H54 (cell line): ENCODE results near the gene RABGGTA.

Experiments used
- DNase-seq: peaks from one replicate; pipeline ENCODE4 v3.0.0; 2011; ENCODE audit warnings: low spot score, mixed read lengths; ENCODE audit not compliant: insufficient read length
- FAIRE-seq: peaks from 3 replicates; lab custom pipeline; 2011; peaks lifted over from hg19 to GRCh38; lab: Jason Lieb, UNC
- POLR2A ChIP-seq: IDR thresholded peaks from 2 replicates; pipeline ENCODE4 v1.6.1; 2011; ENCODE audit warnings: low read depth, mild to moderate bottlenecking, low read length

RABGGTA gene

GRCh38 chr14:24293525-24293924 is 22.1 kb upstream of the RABGGTA start:
- FAIRE-seq = no peak
- no peak for DNase-seq
- TF ChIP-seq POLR2A = no peak

- TF ChIP-seq POLR2A = no peak
- DNase-seq = no peak
- FAIRE-seq = no peak
Observed at GRCh38 chr14:24292118-24292807, 20.9 kb upstream of the RABGGTA start.

DNA sequence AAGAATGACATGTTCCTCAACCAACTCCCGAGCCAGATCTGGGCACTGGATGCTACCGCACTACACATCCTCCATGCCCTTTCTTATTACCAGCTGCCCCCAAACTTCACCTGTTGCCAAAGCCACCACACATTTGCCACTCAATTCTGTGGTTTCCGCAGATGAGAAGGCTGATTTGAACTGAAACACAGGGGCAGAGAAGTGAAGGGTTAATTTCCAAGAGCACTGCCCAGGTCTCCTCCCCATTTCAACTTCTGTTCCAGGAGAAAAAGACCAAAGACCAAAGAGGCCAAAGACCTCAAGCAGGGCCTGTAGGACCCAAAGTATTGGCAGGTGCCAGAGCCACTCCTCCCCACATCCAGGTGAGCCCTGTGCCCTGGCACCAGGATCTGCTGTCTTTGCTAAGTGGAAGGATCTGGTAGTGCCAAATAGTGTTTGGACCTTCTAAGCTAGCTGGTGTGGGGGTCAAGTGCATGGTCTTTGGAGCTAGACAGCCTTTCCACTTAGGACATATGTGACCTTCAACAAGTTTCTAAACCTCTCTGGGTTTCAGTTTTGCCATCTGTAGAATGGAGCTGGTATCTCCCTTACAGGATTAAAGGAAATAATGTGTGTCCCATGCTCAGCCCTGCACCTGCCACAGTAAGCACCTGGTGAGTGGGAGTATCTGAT is 20.2 kb upstream of the RABGGTA start:
- DNase-seq (no peak), FAIRE-seq (no peak)
- no peak for TF ChIP-seq POLR2A

- DNase-seq (no peak), FAIRE-seq (no peak)
- no peak for TF ChIP-seq POLR2A
Observed at GRCh38 chr14:24290746-24291145, 19.3 kb upstream of the RABGGTA start.

DNA sequence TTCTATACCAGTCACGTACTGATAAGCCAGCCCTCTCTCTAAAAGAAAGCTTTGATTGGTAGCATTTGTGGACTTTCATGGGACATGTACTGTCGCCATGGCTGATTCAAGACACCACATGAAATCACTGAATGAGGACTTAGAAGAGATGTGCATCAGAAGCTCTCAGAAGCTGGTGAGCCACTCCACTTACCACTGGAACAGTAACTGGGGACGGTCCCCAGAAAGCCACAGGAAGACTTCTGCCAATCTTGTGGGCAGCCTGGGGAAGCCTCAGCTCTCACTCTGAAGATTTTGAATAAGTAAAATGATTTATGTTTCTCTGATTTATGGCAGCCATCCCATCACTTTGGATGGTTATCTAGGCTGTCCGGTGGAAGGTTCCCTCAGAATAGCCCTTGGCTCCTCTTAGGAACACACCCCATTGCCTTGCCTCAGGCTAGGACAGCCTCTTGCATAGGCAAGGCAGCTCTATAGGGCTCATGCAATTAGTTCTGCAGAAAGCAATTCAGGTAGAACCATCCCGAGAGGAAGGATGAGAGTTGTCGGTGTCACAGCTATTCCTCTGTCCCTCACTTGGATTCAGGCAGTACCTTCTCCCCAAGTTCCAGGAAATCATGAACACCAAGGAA is 18.4 kb upstream of the RABGGTA start:
- FAIRE-seq (no peak), DNase-seq (no peak)
- TF ChIP-seq POLR2A = no peak

DNA sequence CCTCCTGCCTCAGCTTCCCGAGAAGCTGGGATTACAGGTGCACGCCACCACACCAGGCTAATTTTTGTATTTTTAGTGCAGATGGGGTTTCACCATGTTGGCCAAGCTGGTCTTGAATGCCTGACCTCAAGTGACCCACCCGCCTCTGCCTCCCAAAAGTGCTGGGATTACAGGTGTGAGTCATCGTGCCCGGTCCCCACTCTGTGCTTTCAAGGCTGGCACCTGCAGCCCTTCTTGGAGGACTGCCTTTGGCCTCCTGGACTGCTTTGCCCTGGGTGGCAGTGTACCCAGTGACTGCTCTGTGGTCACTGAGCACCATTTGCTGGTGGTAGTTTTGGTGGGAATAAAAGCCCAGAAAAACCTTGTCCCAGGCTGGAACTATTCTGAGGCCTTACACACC is 15.6 kb upstream of the RABGGTA start:
- DNase-seq (no peak), FAIRE-seq (no peak)
- TF ChIP-seq POLR2A = no peak

- FAIRE-seq (no peak), DNase-seq (no peak)
- TF ChIP-seq POLR2A = no peak
Observed at GRCh38 chr14:24285351-24285750, 14.0 kb upstream of the RABGGTA start.

- DNase-seq = no peak
- TF ChIP-seq POLR2A = no peak
- no peak for FAIRE-seq
Observed at GRCh38 chr14:24284501-24285035, 13.2 kb upstream of the RABGGTA start.

DNA sequence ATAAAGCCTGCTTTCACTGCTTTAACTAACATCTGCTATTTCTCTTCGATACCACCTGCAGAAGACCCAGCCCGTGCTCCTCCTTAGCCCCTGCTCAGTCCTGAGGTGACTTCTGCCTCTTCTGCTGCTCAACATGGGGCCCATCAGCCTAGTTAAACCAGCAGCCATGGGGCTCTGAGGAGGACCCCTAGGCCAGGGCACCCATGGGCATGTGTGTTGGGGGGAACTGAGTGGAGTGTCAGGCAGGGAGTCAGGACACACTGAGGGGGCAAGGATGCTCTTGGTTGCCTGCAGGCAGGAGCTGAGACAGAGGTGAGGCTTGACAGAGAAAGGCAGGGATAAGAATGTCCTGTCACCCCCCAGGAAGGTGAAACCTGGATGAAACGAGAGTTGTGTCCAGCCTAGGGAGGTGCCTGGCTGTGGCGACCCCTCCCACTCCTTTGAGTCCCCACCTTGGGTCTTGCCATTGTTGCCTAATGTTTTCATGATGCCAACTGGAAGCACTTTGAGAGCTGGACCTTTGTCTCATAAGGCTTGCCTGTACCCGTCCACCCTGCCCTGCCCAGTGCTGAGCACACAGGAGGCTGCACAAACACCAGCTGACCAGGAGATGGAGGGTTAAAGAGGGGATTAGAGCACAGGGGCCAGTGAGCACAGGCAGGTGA is 12.5 kb upstream of the RABGGTA start:
- TF ChIP-seq POLR2A = no peak
- FAIRE-seq (no peak), DNase-seq (no peak)

DNA sequence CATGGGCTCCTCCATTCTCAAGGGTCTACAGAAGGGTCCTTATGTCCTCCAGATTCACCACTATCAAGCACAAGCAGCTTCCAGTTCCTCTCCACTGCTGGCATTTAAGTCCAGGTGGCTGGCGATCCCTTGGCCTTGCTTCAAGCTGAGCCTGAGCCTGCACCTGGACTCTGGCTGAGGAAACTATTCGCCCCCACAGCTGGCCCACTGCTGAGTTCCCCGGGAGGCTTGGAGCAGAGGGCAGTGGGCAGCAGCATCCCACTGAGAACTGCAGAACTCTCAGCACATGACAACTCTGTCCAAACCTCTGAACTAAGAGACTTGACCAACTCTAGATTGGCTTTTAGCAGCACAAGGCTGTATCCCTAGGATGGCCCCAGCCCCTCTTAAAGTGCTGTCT is 11.3 kb upstream of the RABGGTA start:
- no peak for TF ChIP-seq POLR2A
- DNase-seq (no peak), FAIRE-seq (no peak)

DNA sequence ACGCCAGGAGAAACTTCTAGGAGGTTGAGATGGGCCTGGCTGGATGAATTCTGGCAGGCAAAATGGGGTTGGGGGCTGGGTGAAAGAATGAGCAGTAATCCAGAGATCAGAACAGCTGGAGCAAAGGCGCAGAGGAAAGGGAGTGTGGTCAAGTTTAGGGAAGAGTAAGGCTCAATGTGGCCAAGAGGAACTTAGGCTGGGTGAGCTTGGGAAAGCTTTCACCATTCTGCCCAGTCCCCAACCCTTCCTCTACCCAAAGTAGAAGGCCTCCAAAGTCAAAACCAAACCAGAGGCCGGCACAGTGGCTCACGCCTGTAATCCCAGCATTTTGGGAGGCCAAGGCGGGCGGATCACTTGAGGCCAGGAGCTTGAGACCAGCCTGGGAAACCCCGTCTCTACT is 10.2 kb upstream of the RABGGTA start:
- DNase-seq = no peak
- no peak for TF ChIP-seq POLR2A
- no peak for FAIRE-seq

DNA sequence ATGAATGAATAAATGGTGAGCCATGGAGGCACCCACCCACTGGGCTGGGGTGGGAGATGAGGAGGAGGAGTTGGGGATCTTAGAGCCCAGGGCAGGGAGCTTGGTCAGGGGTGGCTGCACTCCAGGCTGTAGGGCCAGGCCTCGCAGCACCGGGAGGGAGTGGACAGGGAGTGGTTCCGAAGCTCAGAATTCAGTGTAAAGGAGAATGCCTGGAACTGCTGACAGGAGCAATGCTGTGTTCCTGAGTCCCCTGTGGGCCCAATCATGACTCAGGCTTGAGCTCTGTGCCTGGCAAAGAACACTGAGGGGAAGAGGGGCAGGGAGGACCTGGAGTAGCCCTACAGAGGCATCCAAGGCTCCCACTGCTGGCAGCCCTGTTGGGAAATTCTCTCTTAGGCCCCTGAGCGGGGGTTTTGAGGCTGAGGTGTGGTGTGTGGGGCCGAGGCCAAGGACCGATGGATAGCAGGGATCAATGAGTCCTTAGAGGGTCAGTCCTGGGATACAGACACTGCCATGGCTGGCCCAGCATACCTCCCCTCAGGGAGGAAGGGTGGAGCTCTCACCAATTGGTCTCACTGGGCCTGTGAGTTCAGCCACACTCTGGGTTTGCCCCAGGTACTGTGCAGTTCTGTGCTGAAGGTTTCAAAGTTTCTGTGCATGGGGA is 9.5 kb upstream of the RABGGTA start:
- no peak for FAIRE-seq
- no peak for TF ChIP-seq POLR2A

More for the DNA sequence above, 9.5 kb upstream of the RABGGTA start:
- DNase-seq = no peak
